Measurements from ENCODE around the gene RC3H2.

GRCh38 chr9:122822938-122823337 lies 82.2 kb downstream of the RC3H2 start:
- TF ChIP-seq MAX (IDR thresholded peaks at IDR 0.05): no peak
- no peak for TF ChIP-seq EZH2 (IDR thresholded peaks at IDR 0.05; ENCODE audit: low read depth, low read length, severe bottlenecking)
- no peak for TF ChIP-seq GABPA (IDR thresholded peaks at IDR 0.05; ENCODE audit: borderline replicate concordance, insufficient read depth, low read length)
- no peak for TF ChIP-seq YY1 (IDR thresholded peaks at IDR 0.05; ENCODE audit: low read depth, low read length)
- TF ChIP-seq ZNF274 (IDR thresholded peaks at IDR 0.05; ENCODE audit: borderline replicate concordance, extremely low read depth, low read length): no peak
- no peak for TF ChIP-seq CTCF (IDR thresholded peaks at IDR 0.05; ENCODE audit: control extremely low read depth in 1 of 3, insufficient read depth in 1 of 3, low read depth in 1 of 3, low read length in 3 of 3)
- TF ChIP-seq JUN (IDR thresholded peaks at IDR 0.05; ENCODE audit: low read depth, low read length): no peak
- TF ChIP-seq SIN3A (conservative IDR thresholded peaks at IDR 0.05 in 1 of 2, IDR thresholded peaks at IDR 0.05 in 1 of 2; ENCODE audit: low read depth in 1 of 2, low read length in 2 of 2): no peak
- no peak for TF ChIP-seq KDM1A (IDR thresholded peaks at IDR 0.05; ENCODE audit: borderline replicate concordance, low read length)
- no peak for TF ChIP-seq POLR2A (IDR thresholded peaks at IDR 0.05; ENCODE audit: control extremely low read depth in 1 of 2, low read depth in 2 of 2, low read length in 2 of 2)
